Progenitor cell of endocrine pancreas (in vitro differentiated cells): ENCODE results near the gene LILRA6. TPM values are rescaled to one million over a fixed set of nuclear protein-coding genes. Genes with fewer than 3 reads are reported as not detected.
"Not testable (repeated sequence)": the region's sequence is repeated elsewhere in the genome, so short reads cannot be mapped to it uniquely, and the experiment has no call there.

ENCODE experiments used
- DNase-seq: peaks from one replicate; pipeline ENCODE4 v3.0.0; 2021; ENCODE audit warnings: low spot score; ENCODE audit not compliant: unreplicated experiment
- H3K27ac Mint-ChIP-seq: 2 replicates; pipeline ENCODE4 v1.8.0; 2021; ENCODE audit warnings: mild to moderate bottlenecking, moderate library complexity, mixed read lengths
- H3K27me3 Mint-ChIP-seq: 2 replicates; pipeline ENCODE4 v1.8.0; 2021; ENCODE audit warnings: mixed read lengths
- H3K36me3 Mint-ChIP-seq: 2 replicates; pipeline ENCODE4 v1.8.0; 2022; ENCODE audit warnings: mixed read lengths; ENCODE audit not compliant: insufficient read depth
- H3K4me1 Mint-ChIP-seq: 2 replicates; pipeline ENCODE4 v1.8.0; 2021; ENCODE audit warnings: low read depth, mixed read lengths
- H3K4me3 Mint-ChIP-seq: 2 replicates; pipeline ENCODE4 v1.8.0; 2021; ENCODE audit warnings: low read depth, mild to moderate bottlenecking, moderate library complexity, mixed read lengths
- H3K9me3 Mint-ChIP-seq: 2 replicates; pipeline ENCODE4 v1.8.0; 2021; ENCODE audit warnings: low read depth, mixed read lengths
- total RNA-seq: library from RNA; stranded (reverse); gene quantifications from 2 replicates; pipeline ENCODE4 v1.2.1, GENCODE V29; 2021
- TF ChIP-seq, protein P1 (sequence below): fragments of 200-600 bp; sonication (generic); IDR thresholded peaks from one replicate; pipeline ENCODE4 v1.5.0; 2021; ENCODE audit warnings: antibody characterized with exemption, mild to moderate bottlenecking; ENCODE audit not compliant: unreplicated experiment

Gene LILRA6
- total RNA-seq, 1 donor from 2014 or later: not detected

GRCh38 chr19:54281007-54281728 is 38.6 kb upstream of the LILRA6 start, which contains the start of gene LILRB2:
Gene LILRB2, minus strand, starts transcription at chr19:54281110. Its CDS starts 614 bp downstream, at chr19:54280496.
- no peak for DNase-seq
- Mint-ChIP-seq H3K27me3 (peaks cover 49% of the 10 kb centered on the region), H3K9me3 (no peaks in the 10 kb centered on the region), H3K4me3 (no peak within 1 kb of the TSS), H3K27ac (no peak within 1 kb of the TSS), H3K4me1 (no peaks in the 10 kb centered on the region), H3K36me3 (no peaks in the 10 kb centered on the region)
- TF ChIP-seq, protein P1, sequence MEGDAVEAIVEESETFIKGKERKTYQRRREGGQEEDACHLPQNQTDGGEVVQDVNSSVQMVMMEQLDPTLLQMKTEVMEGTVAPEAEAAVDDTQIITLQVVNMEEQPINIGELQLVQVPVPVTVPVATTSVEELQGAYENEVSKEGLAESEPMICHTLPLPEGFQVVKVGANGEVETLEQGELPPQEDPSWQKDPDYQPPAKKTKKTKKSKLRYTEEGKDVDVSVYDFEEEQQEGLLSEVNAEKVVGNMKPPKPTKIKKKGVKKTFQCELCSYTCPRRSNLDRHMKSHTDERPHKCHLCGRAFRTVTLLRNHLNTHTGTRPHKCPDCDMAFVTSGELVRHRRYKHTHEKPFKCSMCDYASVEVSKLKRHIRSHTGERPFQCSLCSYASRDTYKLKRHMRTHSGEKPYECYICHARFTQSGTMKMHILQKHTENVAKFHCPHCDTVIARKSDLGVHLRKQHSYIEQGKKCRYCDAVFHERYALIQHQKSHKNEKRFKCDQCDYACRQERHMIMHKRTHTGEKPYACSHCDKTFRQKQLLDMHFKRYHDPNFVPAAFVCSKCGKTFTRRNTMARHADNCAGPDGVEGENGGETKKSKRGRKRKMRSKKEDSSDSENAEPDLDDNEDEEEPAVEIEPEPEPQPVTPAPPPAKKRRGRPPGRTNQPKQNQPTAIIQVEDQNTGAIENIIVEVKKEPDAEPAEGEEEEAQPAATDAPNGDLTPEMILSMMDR: no peak

DNA sequence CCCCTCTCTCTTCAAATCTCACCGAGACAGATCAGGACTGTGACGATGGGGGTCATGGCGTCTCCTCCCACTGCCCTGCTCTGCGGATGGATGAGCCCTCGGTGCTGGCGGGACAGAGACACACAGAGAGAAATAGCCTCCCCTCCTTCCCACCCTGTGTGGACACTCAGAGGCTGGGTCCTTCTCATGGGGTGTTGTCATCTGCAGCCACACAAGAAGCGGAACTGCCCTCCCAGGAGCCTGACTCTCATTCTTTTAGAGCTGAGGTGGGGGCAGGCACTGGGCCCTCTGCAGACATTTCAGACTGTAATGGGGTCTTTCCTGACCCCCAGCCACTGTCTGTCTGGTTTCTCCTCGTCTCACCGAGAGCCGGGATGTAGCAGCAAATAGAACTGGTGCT is 37.9 kb upstream of the LILRA6 start:
- not testable (repeated sequence) for H3K4me3 Mint-ChIP-seq, DNase-seq, H3K4me1 Mint-ChIP-seq, H3K27ac Mint-ChIP-seq, H3K36me3 Mint-ChIP-seq, H3K9me3 Mint-ChIP-seq
- peaks cover 52% of the 10 kb centered on the region for H3K27me3 Mint-ChIP-seq

- H3K27me3 Mint-ChIP-seq: peaks cover 55% of the 10 kb centered on the region
- DNase-seq, H3K27ac Mint-ChIP-seq, H3K36me3 Mint-ChIP-seq, H3K9me3 Mint-ChIP-seq, H3K4me1 Mint-ChIP-seq, H3K4me3 Mint-ChIP-seq: not testable (repeated sequence)
Observed at GRCh38 chr19:54280025-54280424, 37.4 kb upstream of the LILRA6 start.

- no peak overlapping the region for H3K27ac Mint-ChIP-seq
- H3K9me3 Mint-ChIP-seq: no peaks in the 10 kb centered on the region
- TF ChIP-seq, protein P1: no peak
- peaks cover 51% of the 10 kb centered on the region for H3K27me3 Mint-ChIP-seq
- no peak for DNase-seq
- no peak overlapping the region for H3K4me3 Mint-ChIP-seq
- H3K4me1 Mint-ChIP-seq: no peaks in the 10 kb centered on the region
- H3K36me3 Mint-ChIP-seq: no peaks in the 10 kb centered on the region
Observed at GRCh38 chr19:54279406-54279962, 36.9 kb upstream of the LILRA6 start.

DNA sequence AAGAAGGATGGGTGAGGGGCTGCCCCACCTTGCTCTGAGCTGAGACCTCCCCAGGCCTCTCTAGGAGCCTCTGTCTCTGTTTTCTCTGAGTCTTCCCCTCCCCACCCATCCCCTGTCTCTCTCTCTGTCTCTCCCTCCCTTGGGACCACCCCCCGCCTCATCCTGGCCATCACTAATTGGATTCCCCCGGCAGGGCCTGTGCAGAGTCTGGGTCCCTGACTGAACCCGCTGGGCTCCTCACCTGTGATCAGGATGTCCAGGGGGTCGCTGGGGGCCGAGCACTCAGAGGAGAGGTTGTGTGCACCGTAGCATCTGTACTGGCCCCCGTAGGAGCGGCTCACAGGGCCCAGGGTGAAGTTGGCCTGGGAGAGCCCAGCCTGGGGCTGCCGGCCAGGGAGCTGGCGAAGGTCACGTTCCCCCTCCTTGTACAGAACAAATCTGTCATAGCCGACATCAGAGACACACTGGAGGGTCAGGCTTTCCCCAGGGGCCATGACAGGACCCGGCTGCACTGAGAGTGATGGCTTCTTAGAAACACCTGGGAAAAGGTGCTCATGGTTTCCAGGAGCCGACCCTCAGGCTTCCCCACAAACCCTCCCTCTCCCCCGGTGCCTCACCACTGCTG is 36.1 kb upstream of the LILRA6 start:
- H3K4me1 Mint-ChIP-seq, H3K4me3 Mint-ChIP-seq, H3K36me3 Mint-ChIP-seq, DNase-seq, H3K27ac Mint-ChIP-seq, H3K9me3 Mint-ChIP-seq: not testable (repeated sequence)
- peaks cover 55% of the 10 kb centered on the region for H3K27me3 Mint-ChIP-seq

- H3K36me3 Mint-ChIP-seq, H3K4me1 Mint-ChIP-seq, DNase-seq, H3K4me3 Mint-ChIP-seq, H3K27ac Mint-ChIP-seq, H3K9me3 Mint-ChIP-seq: not testable (repeated sequence)
- peaks cover 57% of the 10 kb centered on the region for H3K27me3 Mint-ChIP-seq
Observed at GRCh38 chr19:54278056-54278455, 35.5 kb upstream of the LILRA6 start.

DNA sequence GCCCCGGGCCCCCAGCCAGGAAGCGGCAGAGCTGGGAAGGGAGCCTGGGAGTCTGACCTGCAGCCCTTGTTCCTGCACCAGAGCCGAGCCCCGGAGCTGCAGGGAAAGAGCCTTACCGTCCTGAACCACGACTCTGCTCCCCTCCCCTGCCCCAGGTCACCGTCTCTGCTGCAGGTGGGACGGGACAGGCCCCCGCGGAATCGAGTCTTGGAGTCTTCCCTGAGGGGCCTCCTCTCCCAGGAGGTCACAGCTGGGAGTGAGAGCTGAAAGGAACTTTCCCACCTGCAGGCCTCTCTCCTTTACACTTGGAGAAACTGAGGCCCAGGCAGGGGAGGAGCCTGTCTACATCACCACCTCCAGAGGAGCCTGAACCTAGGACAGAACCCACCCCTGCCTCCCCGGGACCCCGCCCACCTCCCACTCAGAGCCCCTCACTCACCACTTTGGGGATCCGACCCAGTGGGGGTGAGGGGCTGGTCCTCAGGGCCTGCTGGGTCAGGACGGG is 34.6 kb upstream of the LILRA6 start:
- peaks cover 55% of the 10 kb centered on the region for H3K27me3 Mint-ChIP-seq
- H3K4me3 Mint-ChIP-seq, H3K27ac Mint-ChIP-seq, H3K9me3 Mint-ChIP-seq, H3K36me3 Mint-ChIP-seq, H3K4me1 Mint-ChIP-seq, DNase-seq: not testable (repeated sequence)
